IMR-90 (cell line): Measurements from ENCODE around the gene SRPK1. TPM values are rescaled to one million over a fixed set of nuclear protein-coding genes. Genes with fewer than 3 reads are reported as not detected.

Source experiments
- ATAC-seq: fragments of 200-7000 bp; cut with Tn5 transposase; 2 replicates; pipeline ENCODE4 v1.9.1; 2020; ENCODE audit warnings: low read depth, mild to moderate bottlenecking, moderate library complexity
- BruUV-seq: library from RNA; stranded (reverse); fragments of 400-500 nt; replicated peaks from 2 replicates; lab custom pipeline; 2021; lab: Mats Ljungman, UMichigan
- CTCF ChIA-PET: fragments of 300-600 bp; formaldehyde crosslinking; extraction: SDS; loops from one replicate; lab custom pipeline; 2021; ENCODE audit warnings: antibody characterized with exemption; lab: Yijun Ruan, JAX
- POLR2A ChIA-PET: fragments of 300-600 bp; sonication (Branson Sonifier 250); formaldehyde crosslinking; loops from one replicate; lab custom pipeline; 2022; ENCODE audit warnings: antibody characterized with exemption; ENCODE audit not compliant: unreplicated experiment; lab: Charles Lee
- DNase-seq: peaks from one replicate; pipeline ENCODE4 v3.0.0; 2013
- H2AFZ ChIP-seq: replicated peaks from 2 replicates; pipeline ENCODE3; 2013; ENCODE audit warnings: low read length, mild to moderate bottlenecking; ENCODE audit not compliant: poor library complexity
- H2AK5ac ChIP-seq: 2 replicates; pipeline ENCODE4 v1.6.1; 2013; ENCODE audit warnings: low read depth, low read length, inconsistent platforms
- H2AK9ac ChIP-seq: replicated peaks from 2 replicates; pipeline ENCODE3; 2013; ENCODE audit warnings: mild to moderate bottlenecking, low read depth, low read length, moderate library complexity; ENCODE audit not compliant: poor library complexity
- H2BK120ac ChIP-seq: 2 replicates; pipeline ENCODE4 v1.6.1; 2013; ENCODE audit warnings: low read depth, low read length, inconsistent platforms
- H2BK15ac ChIP-seq: 3 replicates; pipeline ENCODE4 v1.6.1; 2013; ENCODE audit warnings: low read depth, low read length, inconsistent platforms
- H2BK20ac ChIP-seq: 2 replicates; pipeline ENCODE4 v1.6.1; 2013; ENCODE audit warnings: low read depth, mild to moderate bottlenecking, inconsistent platforms, low read length, moderate library complexity
- H2BK5ac ChIP-seq: 2 replicates; pipeline ENCODE4 v1.6.1; 2013; ENCODE audit warnings: mild to moderate bottlenecking, low read depth, low read length, inconsistent platforms; ENCODE audit not compliant: poor library complexity, severe bottlenecking
- H3K14ac ChIP-seq: replicated peaks from 2 replicates; pipeline ENCODE4 v1.6.1; 2013; ENCODE audit warnings: low read depth, low read length, inconsistent platforms
- H3K18ac ChIP-seq: 2 replicates; pipeline ENCODE4 v1.6.1; 2013; ENCODE audit warnings: low read depth, low read length, control low read depth
- H3K23ac ChIP-seq: 2 replicates; pipeline ENCODE4 v1.6.1; 2013; ENCODE audit warnings: low read depth, low read length, inconsistent platforms
- H3K27ac ChIP-seq: 2 replicates; pipeline ENCODE4 v1.5.1; 2013; ENCODE audit warnings: mild to moderate bottlenecking, control low read depth, low read length; ENCODE audit not compliant: insufficient read depth
- H3K27me3 ChIP-seq: 2 replicates; pipeline ENCODE4 v1.6.1; 2013; ENCODE audit warnings: low read length; ENCODE audit not compliant: control insufficient read depth, insufficient read depth
- H3K36me3 ChIP-seq: 2 replicates; pipeline ENCODE4 v1.6.1; 2013; ENCODE audit warnings: low read length, mixed read lengths; ENCODE audit not compliant: control insufficient read depth, insufficient read depth
- H3K4ac ChIP-seq: 2 replicates; pipeline ENCODE4 v1.6.1; 2013; ENCODE audit warnings: low read depth, low read length, inconsistent platforms
- H3K4me1 ChIP-seq: 2 replicates; pipeline ENCODE4 v1.6.1; 2013; ENCODE audit warnings: low read length, mixed read lengths; ENCODE audit not compliant: control insufficient read depth, insufficient read depth
- H3K4me2 ChIP-seq: 2 replicates; pipeline ENCODE4 v1.6.1; 2013; ENCODE audit warnings: low read depth, mild to moderate bottlenecking, control low read depth, low read length, moderate library complexity
- H3K4me3 ChIP-seq: 2 replicates; pipeline ENCODE4 v1.5.1; 2013; ENCODE audit warnings: low read depth, mild to moderate bottlenecking, control low read depth, low read length, moderate library complexity; ENCODE audit not compliant: insufficient read depth
- H3K56ac ChIP-seq: 2 replicates; pipeline ENCODE4 v1.6.1; 2013; ENCODE audit warnings: low read length, inconsistent platforms; ENCODE audit not compliant: insufficient read depth; ENCODE audit errors: extremely low read depth
- H3K79me1 ChIP-seq, 2 experiments: 2 replicates each; pipeline ENCODE4 v1.6.1; 2013; ENCODE audit warnings: low read length in 2 of 2, inconsistent platforms in 1 of 2, low read depth in 1 of 2
- H3K9ac ChIP-seq: 2 replicates; pipeline ENCODE4 v1.6.1; 2013; ENCODE audit warnings: low read depth, low read length, control low read depth
- H3K9me1 ChIP-seq: 2 replicates; pipeline ENCODE4 v1.6.1; 2013; ENCODE audit warnings: low read length, inconsistent platforms; ENCODE audit not compliant: insufficient read depth
- H3K9me3 ChIP-seq: 2 replicates; pipeline ENCODE4 v1.6.1; 2013; ENCODE audit warnings: low read length; ENCODE audit not compliant: control insufficient read depth, insufficient read depth
- H4K20me1 ChIP-seq: 2 replicates; pipeline ENCODE4 v1.6.1; 2013; ENCODE audit warnings: low read length, inconsistent platforms; ENCODE audit not compliant: insufficient read depth
- H4K5ac ChIP-seq: 2 replicates; pipeline ENCODE4 v1.6.1; 2013; ENCODE audit warnings: mild to moderate bottlenecking, low read depth, low read length, control low read depth
- H4K8ac ChIP-seq, 2 experiments: 2 replicates each; pipeline ENCODE4 v1.6.1; 2013; ENCODE audit warnings: low read depth in 2 of 2, low read length in 2 of 2, control low read depth in 1 of 2, inconsistent platforms in 1 of 2
- H4K91ac ChIP-seq: 2 replicates; pipeline ENCODE4 v1.6.1; 2013; ENCODE audit warnings: low read depth, low read length, inconsistent platforms; ENCODE audit not compliant: insufficient read depth
- BHLHE40 ChIP-seq: fragments of 150-350 bp; IDR thresholded peaks from 2 replicates; pipeline ENCODE4 v1.6.1; 2016; ENCODE audit warnings: mild to moderate bottlenecking, low read depth, low read length
- CEBPB ChIP-seq: IDR thresholded peaks from 2 replicates; pipeline ENCODE4 v1.6.1; 2012; ENCODE audit warnings: low read depth, low read length, improper control_type of control experiment
- ELK1 ChIP-seq: fragments of 150-350 bp; IDR thresholded peaks from 2 replicates; pipeline ENCODE4 v1.6.1; 2016; ENCODE audit warnings: low read depth, mild to moderate bottlenecking, low read length, moderate library complexity, borderline replicate concordance
- FOS ChIP-seq: fragments of 150-350 bp; IDR thresholded peaks from 2 replicates; pipeline ENCODE4 v1.6.1; 2016; ENCODE audit warnings: low read depth, low read length
- MAFK ChIP-seq: IDR thresholded peaks from 2 replicates; pipeline ENCODE4 v1.6.1; 2012; ENCODE audit warnings: low read depth, low read length, improper control_type of control experiment
- RCOR1 ChIP-seq: IDR thresholded peaks from 2 replicates; pipeline ENCODE4 v1.6.1; 2012; ENCODE audit warnings: mild to moderate bottlenecking, low read length, improper control_type of control experiment; ENCODE audit not compliant: insufficient replicate concordance
- RFX5 ChIP-seq: IDR thresholded peaks from 2 replicates; pipeline ENCODE4 v1.8.0; 2012; ENCODE audit warnings: low read depth, mild to moderate bottlenecking, low read length, moderate library complexity
- SMC3 ChIP-seq: fragments of 150-350 bp; IDR thresholded peaks from 2 replicates; pipeline ENCODE4 v1.6.1; 2016; ENCODE audit warnings: low read depth, mild to moderate bottlenecking, antibody characterized with exemption, low read length, moderate library complexity
- WGBS, 2 experiments: methylation state at CpG; one replicate each; pipeline versions ENCODE4 v1.1.5 to v1.1.7; 2013; ENCODE audit warnings: missing lambda C conversion rate in 2 of 2; ENCODE audit not compliant: insufficient read length in 1 of 2; ENCODE audit errors: extremely low coverage in 2 of 2; 5-methylcytosine and 5-hydroxymethylcytosine counted together
- dilution Hi-C: fragments of 300-500 bp; cut with HindIII; formaldehyde crosslinking; loops from one replicate; pipeline ENCODE4 v1.14.3; 2018; ENCODE audit warnings: low sequenced_read_pairs; ENCODE audit not compliant: unreplicated experiment
- in situ Hi-C: fragments of 300-500 bp; cut with MboI; formaldehyde crosslinking; loops from 3 replicates; pipeline ENCODE4 v1.14.3; 2019; ENCODE audit warnings: low sequenced_read_pairs, inconsistent platforms, mixed read lengths
- intact Hi-C: fragments of 100-400 bp; cut with micrococcal nuclease; formaldehyde crosslinking; loops from 2 replicates; pipeline ENCODE4 v1.10.0; 2022
- polyA plus RNA-seq, 3 experiments: library from polyadenylated mRNA; depleted of rRNA; stranded (reverse); fragments of >200 nt; gene quantifications; 2 replicates each; pipeline ENCODE4 v1.2.3, GENCODE V29; 2012; ENCODE audit warnings: low replicate concordance in 1 of 3
- total RNA-seq: library from RNA; depleted of rRNA; stranded (reverse); fragments of >200 nt; gene quantifications from 2 replicates; pipeline ENCODE4 v1.2.3, GENCODE V29; 2012
- TF ChIP-seq, protein P1 (sequence below): fragments of 150-350 bp; IDR thresholded peaks from 2 replicates; pipeline ENCODE4 v1.6.1; 2017; ENCODE audit warnings: mild to moderate bottlenecking, antibody characterized with exemption, low read length, low read depth

SRPK1 gene
- total and polyA plus RNA-seq, 2 of the 4 experiments (the other 2 are of a cell fraction), result 22.5 to 44.6 TPM

DNA sequence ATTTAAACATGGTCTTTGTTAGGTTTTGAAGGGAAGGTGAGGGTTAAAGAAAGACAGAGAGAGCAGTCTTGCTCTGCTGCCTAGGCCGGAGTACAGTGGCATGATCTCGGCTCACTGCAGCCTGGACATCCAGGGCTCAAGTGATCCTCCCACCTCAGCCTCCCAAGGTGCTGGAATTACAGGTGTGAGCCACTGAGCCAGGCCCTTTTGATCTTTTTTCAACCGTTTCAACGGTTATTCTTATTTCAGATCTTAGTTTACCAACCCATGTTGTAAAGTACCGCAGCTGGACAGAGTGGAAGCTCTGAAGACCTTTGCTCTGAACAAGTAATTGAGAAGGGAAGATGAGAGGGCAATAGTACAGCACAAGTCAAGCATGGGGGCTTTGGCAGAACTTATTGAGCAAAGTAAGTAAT lies 1.2 kb upstream of the SRPK1 start:
- no peaks in the 10 kb centered on the region for H3K36me3 ChIP-seq
- H3K27ac ChIP-seq, result no peak overlapping the region
- TF ChIP-seq BHLHE40, result no peak
- TF ChIP-seq RCOR1, result no peak
- no peak for TF ChIP-seq RFX5
- TF ChIP-seq FOS, result no peak
- TF ChIP-seq ELK1, result no peak
- TF ChIP-seq SMC3, result no peak
- TF ChIP-seq MAFK, result no peak
- TF ChIP-seq, protein P1, sequence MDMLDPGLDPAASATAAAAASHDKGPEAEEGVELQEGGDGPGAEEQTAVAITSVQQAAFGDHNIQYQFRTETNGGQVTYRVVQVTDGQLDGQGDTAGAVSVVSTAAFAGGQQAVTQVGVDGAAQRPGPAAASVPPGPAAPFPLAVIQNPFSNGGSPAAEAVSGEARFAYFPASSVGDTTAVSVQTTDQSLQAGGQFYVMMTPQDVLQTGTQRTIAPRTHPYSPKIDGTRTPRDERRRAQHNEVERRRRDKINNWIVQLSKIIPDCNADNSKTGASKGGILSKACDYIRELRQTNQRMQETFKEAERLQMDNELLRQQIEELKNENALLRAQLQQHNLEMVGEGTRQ, result no peak
- TF ChIP-seq CEBPB, result no peak
- no peak for DNase-seq
- H2BK20ac ChIP-seq, result no peak overlapping the region
- no peak overlapping the region for H2AK5ac ChIP-seq
- no peaks in the 10 kb centered on the region; the same call in 1 of the 2 replicates for H4K20me1 ChIP-seq
- intact Hi-C loops (no loop called here), in situ Hi-C loops (no loop called here), dilution Hi-C loops (no loop called here)
- H3K9ac ChIP-seq, result no peak overlapping the region
- WGBS, 2 experiments, result no CpG with 5 or more reads among the region's 5 CpGs
- no peak overlapping the region for H2BK120ac ChIP-seq
- no peak overlapping the region for H4K5ac ChIP-seq
- no peak for ATAC-seq
- no peak overlapping the region for H2AK9ac ChIP-seq
- H3K4me3 ChIP-seq, result no peak overlapping the region
- H3K9me1 ChIP-seq, result no peaks in the 10 kb centered on the region
- H4K91ac ChIP-seq, result no peak overlapping the region
- no peak overlapping the region for H3K4ac ChIP-seq
- H3K14ac ChIP-seq, result no peak overlapping the region
- POLR2A ChIA-PET, result no interaction called here
- BruUV-seq, result no TSS peak
- peaks cover 7 to 30% of the 10 kb centered on the region in 2 experiments; a peak in 2 of 4 replicates for H3K79me1 ChIP-seq
- H3K23ac ChIP-seq, result no peak overlapping the region
- CTCF ChIA-PET, result no interaction called here
- H3K27me3 ChIP-seq, result no peaks in the 10 kb centered on the region
- H3K18ac ChIP-seq, result no peak overlapping the region
- no peak overlapping the region for H2BK5ac ChIP-seq
- no peaks in the 10 kb centered on the region; the same call in 1 of the 2 replicates for H3K4me1 ChIP-seq
- H3K4me2 ChIP-seq, result no peak overlapping the region
- no peak overlapping the region for H3K56ac ChIP-seq
- H4K8ac ChIP-seq, result no peak overlapping the region
- no peaks in the 10 kb centered on the region for H3K9me3 ChIP-seq
- no peak overlapping the region for H2BK15ac ChIP-seq
- H2AFZ ChIP-seq, result no peak overlapping the region
